Subcutaneous adipose tissue (tissue), 4 donors: Measurements from ENCODE around the gene NFIX. TPM values are rescaled to one million over a fixed set of nuclear protein-coding genes. Genes with fewer than 3 reads are reported as not detected.

ENCODE experiments used
- CTCF ChIP-seq: fragments of 450-650 bp; IDR thresholded peaks from one replicate; pipeline ENCODE4 v1.5.1; 2016; ENCODE audit warnings: low read depth, mild to moderate bottlenecking, control low read depth, antibody characterized with exemption, moderate library complexity
- total RNA-seq, 4 donors: library from RNA; depleted of rRNA; stranded (reverse); fragments of >200 nt; gene quantifications; one replicate each; pipeline ENCODE4 v1.1.0, GENCODE V29; 2016

Gene NFIX
- total RNA-seq, 4 donors from 2014 or later = 32.8 to 102 (median 47.0) TPM

GRCh38 chr19:13132471-13133180, 137.4 kb downstream of the NFIX start:
- TF ChIP-seq CTCF = no peak

GRCh38 chr19:13133241-13133870, 138.1 kb downstream of the NFIX start:
- no peak for TF ChIP-seq CTCF

- TF ChIP-seq CTCF = no peak
Observed at GRCh38 chr19:13134626-13135025, 139.4 kb downstream of the NFIX start.

- TF ChIP-seq CTCF = no peak
Observed at GRCh38 chr19:13135068-13136062, 140.1 kb downstream of the NFIX start.

GRCh38 chr19:13137290-13137794, 142.1 kb downstream of the NFIX start:
- no peak for TF ChIP-seq CTCF

- TF ChIP-seq CTCF = no peak
Observed at GRCh38 chr19:13138171-13138915, 143.1 kb downstream of the NFIX start.
